ENCODE data around the gene LAMTOR4. TPM values are rescaled to one million over a fixed set of nuclear protein-coding genes. Genes with fewer than 3 reads are reported as not detected.
A peak's percentile ranks its signal among the peaks of the same experiment; 100 is the strongest.

LAMTOR4 gene
- total and polyA plus RNA-seq, 2 of the 13 experiments (the other 11 are each of a cell fraction or from before 2014, with no cell fraction given): 115 to 118 TPM

- TF ChIP-seq ZFP91 (CRISPR knock-in tag; IDR thresholded peaks at IDR 0.05; ENCODE audit: borderline replicate concordance) (peak; percentile 99), ZSCAN9 (CRISPR knock-in tag; IDR thresholded peaks at IDR 0.05; ENCODE audit: borderline replicate concordance) (peak; percentile 44; the same call in 1 of the 2 replicates), NR2C2 (CRISPR knock-in tag; IDR thresholded peaks at IDR 0.05; ENCODE audit: borderline replicate concordance) (no peak; the same call in 1 of the 2 replicates), SP5 (CRISPR knock-in tag; IDR thresholded peaks at IDR 0.05; ENCODE audit: borderline replicate concordance, low read depth) (peak; percentile 42; the same call in 1 of the 2 replicates), ZBTB14 (CRISPR knock-in tag; IDR thresholded peaks at IDR 0.05) (no peak), ZNF766 (CRISPR knock-in tag; IDR thresholded peaks at IDR 0.05; ENCODE audit: borderline replicate concordance) (peak; percentile 86; the same call in 1 of the 2 replicates), ZFP62 (CRISPR knock-in tag; IDR thresholded peaks at IDR 0.05) (no peak), BCLAF1 (IDR thresholded peaks at IDR 0.05) (no peak), ZXDC (CRISPR knock-in tag; IDR thresholded peaks at IDR 0.05) (no peak), ZBTB37 (CRISPR knock-in tag; IDR thresholded peaks at IDR 0.05) (no peak), KDM4B (CRISPR knock-in tag; IDR thresholded peaks at IDR 0.05) (no peak), ZKSCAN8 (CRISPR knock-in tag; IDR thresholded peaks at IDR 0.05; ENCODE audit: borderline replicate concordance) (no peak), RXRA (CRISPR knock-in tag; IDR thresholded peaks at IDR 0.05) (0 out of 2 replicates have a peak, but pooled peaks have one; percentile 59), ZNF577 (CRISPR knock-in tag; IDR thresholded peaks at IDR 0.05; ENCODE audit: borderline replicate concordance, low read depth) (no peak; the same call in 1 of the 2 replicates), SRY (CRISPR knock-in tag; IDR thresholded peaks at IDR 0.05) (peak; percentile 26; the same call in 1 of the 2 replicates), HIVEP1 (CRISPR knock-in tag; IDR thresholded peaks at IDR 0.05) (peak; percentile 25; the same call in 1 of the 2 replicates), ZNF317 (CRISPR knock-in tag; IDR thresholded peaks at IDR 0.05) (no peak), SUZ12 (IDR thresholded peaks at IDR 0.05; ENCODE audit: low read depth, low read length) (no peak)
Measured at GRCh38 chr7:100119072-100119969, 29.4 kb upstream of the LAMTOR4 start, which contains the start of the genes CNPY4 and TAF6 (continued).
